Measurements from ENCODE around the gene CACNB1. TPM values are rescaled to one million over a fixed set of nuclear protein-coding genes. Genes with fewer than 3 reads are reported as not detected.
A peak's percentile ranks its signal among the peaks of the same experiment; 100 is the strongest.

CACNB1 gene
- total and polyA plus RNA-seq, 2 of the 4 experiments (the other 2 are of a cell fraction): 2.5 to 8.6 TPM

DNA sequence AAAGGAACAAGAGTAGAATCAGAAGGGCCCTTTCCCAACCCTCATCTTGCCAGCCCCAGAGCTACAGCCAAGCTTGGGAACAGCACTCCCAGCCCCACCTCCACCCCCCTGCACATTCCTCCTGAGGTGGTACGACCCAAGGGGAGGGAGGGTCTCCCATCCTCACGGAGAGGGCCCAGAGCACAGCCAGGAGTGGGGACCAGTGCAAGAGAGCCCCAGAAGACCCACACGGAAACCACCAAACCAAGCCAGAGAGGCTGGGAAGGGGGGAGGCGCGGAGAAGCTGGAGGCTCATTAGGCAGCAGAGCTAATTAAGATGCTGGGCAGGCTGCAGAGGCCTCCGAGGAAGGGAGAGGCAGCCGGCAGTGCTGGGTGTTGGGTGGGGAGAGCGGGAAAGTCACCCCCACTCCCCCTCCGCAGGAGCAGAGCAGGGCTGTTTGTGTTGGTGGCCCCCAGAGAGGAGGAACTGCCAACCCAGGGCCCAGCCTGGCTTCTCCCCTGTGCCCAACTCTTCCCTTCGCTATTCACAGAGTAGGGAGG, 2.4 kb downstream of the CACNB1 start:
- no peak overlapping the region for H3K4ac ChIP-seq (ENCODE audit: low read depth, low read length)
- no TSS peak for BruUV-seq (replicated peaks)
- H4K91ac ChIP-seq (ENCODE audit: insufficient read depth, low read depth, low read length): no peak overlapping the region
- H3K4me2 ChIP-seq (ENCODE audit: low read depth, low read length): no peak overlapping the region
- no peak overlapping the region for H3K9ac ChIP-seq (ENCODE audit: low read depth, low read length)
- intact Hi-C loops (cut with micrococcal nuclease) (no loop called here), dilution Hi-C loops (cut with HindIII; ENCODE audit: low sequenced_read_pairs, unreplicated experiment) (no loop called here), in situ Hi-C loops (cut with MboI; ENCODE audit: low sequenced_read_pairs) (no loop called here)
- CTCF ChIA-PET: no interaction called here
- H3K27ac ChIP-seq (ENCODE audit: insufficient read depth, low read length): no peak overlapping the region
- H3K27me3 ChIP-seq (ENCODE audit: control insufficient read depth, insufficient read depth, low read length): no peaks in the 10 kb centered on the region
- H2BK120ac ChIP-seq (ENCODE audit: low read depth, low read length): no peak overlapping the region
- H2BK20ac ChIP-seq (ENCODE audit: low read depth, low read length): 0 out of 2 replicates have a peak overlapping the region, but pooled peaks have one; percentile 47
- peak overlapping the region; percentile 25; the same call in 1 of the 2 replicates for H3K23ac ChIP-seq (ENCODE audit: low read depth, low read length)
- H4K5ac ChIP-seq (ENCODE audit: low read depth, low read length): no peak overlapping the region
- peaks cover 22% of the 10 kb centered on the region for H4K20me1 ChIP-seq (ENCODE audit: insufficient read depth, low read length)
- no peak overlapping the region for H3K4me3 ChIP-seq (ENCODE audit: insufficient read depth, low read depth, low read length)
- peak overlapping the region; percentile 78 for H2AK5ac ChIP-seq (ENCODE audit: low read depth, low read length)
- H3K79me1 ChIP-seq (ENCODE audit: low read depth in 1 of 2, low read length in 2 of 2): peaks cover 29 to 61% of the 10 kb centered on the region in 2 experiments
- no peak overlapping the region for H3K56ac ChIP-seq (ENCODE audit: extremely low read depth, insufficient read depth, low read length)
- H3K18ac ChIP-seq (ENCODE audit: low read depth, low read length): no peak overlapping the region
- POLR2A ChIA-PET (ENCODE audit: unreplicated experiment): no interaction called here
- DNase-seq: no peak
- no peak for ATAC-seq (ENCODE audit: low read depth)
- H2AK9ac ChIP-seq (replicated peaks; ENCODE audit: low read depth, low read length, poor library complexity): peak overlapping the region; percentile 82
- H2BK5ac ChIP-seq (ENCODE audit: low read depth, low read length, poor library complexity, severe bottlenecking): no peak overlapping the region
- TF ChIP-seq RFX5 (IDR thresholded peaks at IDR 0.05; ENCODE audit: low read depth, low read length) (no peak), POLR2A (IDR thresholded peaks at IDR 0.05; ENCODE audit: low read depth, low read length) (no peak)
- no peak overlapping the region for H2AFZ ChIP-seq (replicated peaks; ENCODE audit: low read length, poor library complexity)
- peaks cover 26% of the 10 kb centered on the region for H3K36me3 ChIP-seq (ENCODE audit: control insufficient read depth, insufficient read depth, low read length)
- H4K8ac ChIP-seq (ENCODE audit: low read depth in 2 of 2, low read length in 2 of 2): no peak overlapping the region; a peak in 1 of 4 replicates
- no peak overlapping the region for H3K14ac ChIP-seq (replicated peaks; ENCODE audit: low read depth, low read length)
- H3K4me1 ChIP-seq (ENCODE audit: control insufficient read depth, insufficient read depth, low read length): peaks cover 19% of the 10 kb centered on the region
- H2BK15ac ChIP-seq (ENCODE audit: low read depth, low read length): no peak overlapping the region
- no CpG with 5 or more reads among the region's 10 CpGs for WGBS, 2 experiments (ENCODE audit: extremely low coverage in 2 of 2, insufficient read length in 1 of 2)
- H3K9me1 ChIP-seq (ENCODE audit: insufficient read depth, low read length): peaks cover 26% of the 10 kb centered on the region
- H3K9me3 ChIP-seq (ENCODE audit: control insufficient read depth, insufficient read depth, low read length): no peaks in the 10 kb centered on the region

Measured in IMR-90 (cell line).